Left colon (tissue), 2 donors: ENCODE results near the gene TRAF7. TPM values are rescaled to one million over a fixed set of nuclear protein-coding genes. Genes with fewer than 3 reads are reported as not detected.

Source experiments
- ATAC-seq: fragments of 200-7000 bp; cut with Tn5 transposase; one replicate; pipeline ENCODE4 v1.9.1; 2020; ENCODE audit warnings: mild to moderate bottlenecking, moderate library complexity
- DNase-seq, 2 donors: peaks; one replicate each; pipeline ENCODE4 v3.0.0-alpha.2; 2020
- intact Hi-C, 2 donors: fragments of 100-400 bp; cut with DNase I in 1 of 2; cut with micrococcal nuclease in 1 of 2; formaldehyde crosslinking; loops; one replicate each; pipeline versions ENCODE4 v1.11.2 to v1.14.0; 2022; cut with DNase I, micrococcal nuclease
- total RNA-seq, 2 donors: library from RNA; stranded (reverse); fragmentation: NEBNext Ultra II Directional; extraction: Animal tissue kit (Norgen Biotek cat#: 25700); gene quantifications; one replicate each; pipeline ENCODE4 v1.2.1, GENCODE V29; 2021
- donor health status: DM: no; HTN: no; CAD: no.
- donor health status: DM: yes; HTN: yes; CAD: no.

The TRAF7 gene
- total RNA-seq, 2 donors from 2014 or later: 94.5 to 99.8 TPM

- intact Hi-C loops: no loop called here
- no peak for ATAC-seq
- peak; percentile 50 to 53 for DNase-seq
These were observed 631 bp downstream of the TRAF7 start for GRCh38 chr16:2155977-2156848.

- ATAC-seq: no peak
- intact Hi-C loops: no loop called here
These were observed 1.3 kb downstream of the TRAF7 start for GRCh38 chr16:2156849-2157224.

GRCh38 chr16:2157480-2158261 lies 2.1 kb downstream of the TRAF7 start:
- peak; percentile 44 to 58 for DNase-seq
- peak; percentile 7 for ATAC-seq
- intact Hi-C loops: no loop called here

More at GRCh38 chr16:2156849-2157224, 1.3 kb downstream of the TRAF7 start:
- DNase-seq: no peak

DNA sequence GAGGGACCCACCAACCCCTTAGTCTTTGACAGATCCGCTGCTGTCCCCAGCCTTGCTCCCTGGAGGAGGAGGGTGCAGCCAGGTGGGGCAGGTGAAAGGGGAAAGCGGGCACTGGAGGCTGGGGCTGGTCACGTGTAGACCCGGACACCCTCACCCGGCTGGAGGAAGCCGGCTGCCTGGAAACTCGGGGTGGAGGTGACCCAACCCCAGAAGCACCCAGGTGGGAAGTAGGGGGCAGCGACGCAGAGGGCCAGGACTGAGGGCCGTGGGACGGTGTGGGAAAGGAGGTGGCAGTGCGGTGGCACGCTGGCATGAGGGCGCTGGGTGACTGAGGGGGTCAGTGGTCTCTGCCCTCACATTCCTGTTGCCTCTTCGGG lies 2.7 kb downstream of the TRAF7 start:
- ATAC-seq (no peak), DNase-seq (peak in 1 of 2 donors; percentile 19)
- intact Hi-C loops: no loop called here

GRCh38 chr16:2159175-2159838 lies 3.7 kb downstream of the TRAF7 start:
- peak; percentile 18 for ATAC-seq
- intact Hi-C loops: no loop called here
- peak; percentile 66 to 74 for DNase-seq

- DNase-seq (peak; percentile 43 to 63), ATAC-seq (no peak)
- intact Hi-C loops: no loop called here
These were observed 5.5 kb downstream of the TRAF7 start for GRCh38 chr16:2160915-2161551.

- DNase-seq: no peak
These were observed 6.3 kb downstream of the TRAF7 start for GRCh38 chr16:2161911-2162310.

GRCh38 chr16:2162676-2163118 lies 7.1 kb downstream of the TRAF7 start:
- DNase-seq: peak in 1 of 2 donors; percentile 31
- ATAC-seq: peak; percentile 4
- intact Hi-C loops: no loop called here

More at GRCh38 chr16:2161911-2162310, 6.3 kb downstream of the TRAF7 start:
- intact Hi-C loops: no loop called here
- ATAC-seq: no peak

- ATAC-seq: peak; percentile 87
- peak; percentile 78 to 91 for DNase-seq
- intact Hi-C loops: no loop called here
These were observed 7.8 kb downstream of the TRAF7 start for GRCh38 chr16:2163211-2163881.

DNA sequence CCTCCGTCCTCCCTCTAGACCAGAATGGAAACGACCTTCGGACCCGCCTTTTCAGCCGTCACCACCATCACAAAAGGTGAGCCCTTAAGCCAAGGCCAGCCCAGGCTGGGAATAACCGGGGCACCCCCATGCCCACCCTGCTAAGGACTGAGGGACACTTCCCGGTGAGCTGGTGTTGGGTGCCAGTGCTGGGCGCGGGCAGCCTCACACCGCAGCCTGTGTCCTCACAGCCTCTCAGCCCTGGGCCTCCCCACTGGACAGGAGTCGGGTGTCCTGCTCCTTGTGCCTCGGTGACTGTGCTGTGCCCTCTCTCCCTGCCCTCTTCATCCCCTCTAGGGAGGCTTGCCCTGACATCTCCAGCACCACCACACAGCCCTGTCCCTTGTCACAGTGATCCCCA lies 10.3 kb downstream of the TRAF7 start:
- intact Hi-C loops: no loop called here
- DNase-seq (no peak), ATAC-seq (no peak)

DNA sequence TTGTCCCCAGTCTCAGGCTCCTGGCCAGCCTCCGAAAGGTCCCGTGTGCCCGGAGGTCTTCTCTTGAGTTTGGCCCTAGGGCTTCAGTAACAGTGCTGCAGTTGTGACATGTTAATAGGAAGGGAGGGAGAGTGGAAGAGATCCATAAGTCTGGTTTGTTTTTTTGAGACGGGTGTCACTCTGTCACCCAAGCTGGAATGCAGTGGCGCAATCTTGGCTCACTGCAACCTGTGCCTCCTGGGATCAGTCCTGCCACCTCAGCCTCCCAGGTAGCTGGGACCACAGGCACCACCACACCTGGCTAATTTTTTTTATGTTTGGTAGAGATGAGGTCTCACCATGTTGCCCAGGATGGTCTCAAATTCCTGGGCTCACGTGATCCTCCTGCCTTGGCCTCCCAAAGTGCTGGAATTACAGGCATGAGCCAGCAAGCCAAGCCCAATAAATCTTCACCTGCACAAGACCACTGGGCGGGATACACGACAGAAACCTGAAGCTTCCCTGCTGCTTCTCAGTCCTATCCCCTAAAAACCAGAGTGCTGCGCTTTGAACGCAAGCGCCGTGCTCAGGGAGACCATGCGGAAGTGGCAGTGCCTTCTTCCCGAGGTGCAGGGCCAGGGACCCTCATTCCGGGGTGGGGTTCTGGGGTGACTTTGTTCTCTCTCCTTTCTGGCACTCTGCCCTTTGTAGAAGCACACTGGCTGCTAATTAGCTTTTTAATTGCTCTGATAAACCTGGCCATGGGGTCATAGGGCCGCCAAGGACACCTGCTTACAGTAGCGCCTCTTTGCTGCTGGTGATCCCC lies 10.9 kb downstream of the TRAF7 start:
- no peak for DNase-seq
- no peak for ATAC-seq
- intact Hi-C loops: no loop called here

DNA sequence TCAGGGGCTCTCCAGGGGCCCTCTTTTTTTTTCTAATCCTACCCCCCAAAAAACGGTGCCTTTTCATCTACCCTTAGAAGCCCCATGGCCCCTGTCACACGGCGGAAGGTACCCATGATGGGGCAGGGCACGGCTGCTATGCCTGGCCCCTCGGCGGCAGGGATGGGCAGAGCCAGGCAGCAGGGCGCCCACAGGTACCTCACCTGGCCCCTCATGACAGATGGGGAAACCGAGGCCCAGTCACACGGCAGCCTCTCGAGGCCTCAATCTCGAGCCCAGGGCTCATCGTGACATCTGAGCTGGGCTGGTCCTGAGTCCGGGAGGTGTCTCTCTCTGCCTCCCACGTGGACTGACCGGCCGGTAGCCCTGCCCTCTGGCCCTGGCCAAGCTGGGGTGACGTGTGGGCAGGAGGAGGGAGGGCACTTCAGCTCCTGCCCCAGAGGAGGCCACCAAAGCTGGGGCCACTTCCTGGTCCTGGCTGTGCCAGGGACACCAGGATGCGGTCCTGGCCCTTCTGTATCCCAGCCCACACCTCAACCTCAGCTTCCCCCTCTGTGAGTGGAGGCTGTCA lies 11.6 kb downstream of the TRAF7 start:
- intact Hi-C loops: no loop called here

GRCh38 chr16:2170080-2170479 lies 14.5 kb downstream of the TRAF7 start:
- intact Hi-C loops: no loop called here
- ATAC-seq (peak; percentile 9), DNase-seq (no peak)

More for the DNA sequence above, 11.6 kb downstream of the TRAF7 start:
- ATAC-seq (no peak), DNase-seq (no peak)

GRCh38 chr16:2170587-2171435 lies 15.2 kb downstream of the TRAF7 start:
- DNase-seq (no peak), ATAC-seq (no peak)
- intact Hi-C loops: no loop called here

DNA sequence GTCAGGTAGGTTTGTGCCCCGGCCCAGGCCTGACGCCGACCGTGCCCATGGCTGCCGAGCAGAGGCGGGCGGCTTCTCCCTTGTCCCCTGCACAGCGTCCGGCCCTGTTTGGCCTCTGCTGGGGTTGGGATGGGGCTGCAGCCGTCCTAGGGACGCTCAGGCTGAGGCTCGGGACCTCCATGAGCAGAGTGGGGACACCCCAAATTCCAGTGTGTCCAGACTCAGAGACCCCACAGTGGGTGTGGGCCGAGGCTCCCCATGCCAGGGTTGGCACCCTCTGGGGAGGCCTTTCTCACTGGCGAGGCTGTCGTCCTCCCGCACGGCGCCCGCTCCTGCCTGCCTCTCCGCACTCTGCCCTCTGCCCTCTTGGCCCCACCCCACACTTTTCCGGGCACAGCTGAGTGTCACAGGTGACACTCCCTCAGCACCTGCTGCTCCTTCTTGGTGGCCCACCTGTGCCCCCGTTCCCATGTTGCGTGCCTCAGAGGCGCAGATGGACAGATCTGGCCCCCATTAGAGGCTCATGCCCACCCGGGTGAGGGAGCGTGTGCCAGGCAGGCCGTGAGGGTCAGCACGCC lies 16.1 kb downstream of the TRAF7 start:
- intact Hi-C loops: no loop called here
- peak; percentile 13 for ATAC-seq
- DNase-seq: no peak

DNA sequence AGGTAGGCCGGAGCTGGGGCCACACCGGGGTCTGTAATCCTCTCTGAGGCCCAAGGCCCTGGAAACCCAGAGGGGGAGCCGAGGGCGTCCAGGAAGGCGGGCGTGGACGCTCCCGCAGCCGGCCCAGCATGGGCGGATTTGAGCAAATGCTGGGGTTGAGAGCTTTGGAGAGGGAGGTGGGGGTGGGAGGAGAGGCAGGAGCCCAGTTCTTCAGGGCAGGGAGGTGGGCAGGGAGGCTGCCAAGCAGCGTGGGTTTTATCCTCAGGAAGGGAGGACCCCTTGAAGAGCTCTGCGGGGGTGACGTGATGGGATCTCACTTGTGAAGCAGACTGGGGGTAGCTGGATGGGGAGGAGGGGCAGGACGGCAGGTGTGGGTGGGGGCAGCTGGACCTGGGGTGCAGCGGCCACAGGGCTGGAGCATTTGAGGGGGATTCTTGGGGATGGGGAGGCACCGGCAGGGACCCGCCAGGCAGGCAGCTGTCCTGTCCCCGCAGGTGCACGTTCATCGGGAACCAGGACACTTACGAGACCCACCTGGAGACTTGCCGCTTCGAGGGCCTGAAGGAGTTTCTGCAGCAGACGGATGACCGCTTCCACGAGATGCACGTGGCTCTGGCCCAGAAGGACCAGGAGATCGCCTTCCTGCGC lies 17.2 kb downstream of the TRAF7 start:
- ATAC-seq (no peak), DNase-seq (no peak)
- intact Hi-C loops: no loop called here
